GM08714 (cell line): ENCODE results near the gene MYO3B.
A peak's percentile ranks its signal among the peaks of the same experiment; 100 is the strongest.

Experiments used
- H3K4me3 ChIP-seq: fragments of 200-500 bp; sonication (Bioruptor generic); 2 replicates; pipeline ENCODE4 v1.5.1; 2014; ENCODE audit warnings: mild to moderate bottlenecking, low read length, inconsistent platforms
- ZNF274 ChIP-seq: IDR thresholded peaks from 2 replicates; pipeline ENCODE4 v1.6.1; 2012; ENCODE audit warnings: mild to moderate bottlenecking, low read depth, low read length

Gene MYO3B

DNA sequence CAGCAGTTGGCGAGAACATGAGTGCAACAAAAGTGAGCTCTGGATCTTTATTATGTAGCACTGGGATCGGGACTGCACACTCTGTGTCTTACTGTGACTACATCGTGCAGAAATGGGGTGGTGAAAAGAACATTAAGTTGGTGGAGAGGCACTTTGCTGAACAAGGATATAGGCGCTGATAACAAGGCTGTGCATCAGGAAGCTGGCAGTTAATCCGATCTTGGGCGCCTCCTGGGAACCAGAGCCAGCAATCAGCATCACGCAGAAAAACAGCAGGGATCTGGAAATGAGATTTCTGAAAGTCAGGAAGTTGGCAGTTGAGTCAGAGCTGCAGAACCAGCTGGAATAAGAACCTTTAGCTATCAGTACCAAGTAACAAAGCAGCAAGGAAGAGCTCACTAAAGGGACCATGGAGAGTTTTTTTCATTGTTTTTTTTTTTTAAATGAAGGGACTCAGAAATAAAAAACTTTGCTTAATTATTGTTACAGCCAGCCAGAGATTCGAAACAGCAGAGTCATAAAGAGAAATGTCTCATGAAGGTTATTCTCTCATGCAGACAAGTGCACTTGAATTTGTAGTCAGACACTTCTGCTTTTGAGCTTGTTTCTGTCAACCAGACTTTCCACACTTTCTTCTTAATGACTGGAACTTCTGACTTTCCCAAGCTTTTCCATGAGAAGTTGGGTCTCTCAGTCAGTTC, 22.8 kb upstream of the MYO3B start:
- no peak overlapping the region for H3K4me3 ChIP-seq
- no peak for TF ChIP-seq ZNF274

GRCh38 chr2:170155723-170156253, 22.2 kb upstream of the MYO3B start:
- H3K4me3 ChIP-seq: no peak overlapping the region
- TF ChIP-seq ZNF274: no peak

- no peak for TF ChIP-seq ZNF274
- H3K4me3 ChIP-seq: no peak overlapping the region
These were observed 21.4 kb upstream of the MYO3B start for GRCh38 chr2:170156592-170156991.

DNA sequence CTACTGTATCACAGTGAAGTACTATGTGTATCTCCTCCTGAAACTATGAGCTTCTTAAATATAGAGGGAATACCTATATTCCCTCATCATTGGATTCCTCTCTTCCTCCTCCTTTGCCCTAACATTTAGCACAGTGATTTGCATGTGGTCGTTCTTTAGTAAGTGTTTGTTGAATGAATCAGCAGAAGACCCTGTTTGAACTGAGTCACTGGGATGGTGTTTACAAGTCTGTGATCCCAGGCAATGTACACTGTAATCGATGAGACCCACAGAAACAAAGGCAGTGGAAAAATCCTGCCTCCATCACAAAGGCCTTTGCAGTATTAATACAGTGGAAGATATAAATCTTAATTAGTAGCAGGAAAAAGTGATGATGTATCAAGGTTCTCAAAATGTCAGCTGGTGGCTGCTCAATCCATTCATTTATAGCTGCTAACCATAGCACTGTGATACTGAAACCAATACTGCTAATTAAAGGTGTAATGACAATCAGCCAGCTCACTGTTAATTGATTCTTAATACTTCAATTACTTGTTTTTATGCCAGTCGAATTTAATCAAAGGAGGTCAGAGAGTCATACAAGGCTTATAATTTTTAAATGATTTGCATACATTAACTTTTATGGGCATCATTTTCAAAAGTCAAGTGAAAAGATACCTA, 20.8 kb upstream of the MYO3B start:
- no peak for TF ChIP-seq ZNF274
- no peak overlapping the region for H3K4me3 ChIP-seq

- H3K4me3 ChIP-seq: no peak overlapping the region
- no peak for TF ChIP-seq ZNF274
These were observed 18.9 kb upstream of the MYO3B start for GRCh38 chr2:170159060-170159459.

DNA sequence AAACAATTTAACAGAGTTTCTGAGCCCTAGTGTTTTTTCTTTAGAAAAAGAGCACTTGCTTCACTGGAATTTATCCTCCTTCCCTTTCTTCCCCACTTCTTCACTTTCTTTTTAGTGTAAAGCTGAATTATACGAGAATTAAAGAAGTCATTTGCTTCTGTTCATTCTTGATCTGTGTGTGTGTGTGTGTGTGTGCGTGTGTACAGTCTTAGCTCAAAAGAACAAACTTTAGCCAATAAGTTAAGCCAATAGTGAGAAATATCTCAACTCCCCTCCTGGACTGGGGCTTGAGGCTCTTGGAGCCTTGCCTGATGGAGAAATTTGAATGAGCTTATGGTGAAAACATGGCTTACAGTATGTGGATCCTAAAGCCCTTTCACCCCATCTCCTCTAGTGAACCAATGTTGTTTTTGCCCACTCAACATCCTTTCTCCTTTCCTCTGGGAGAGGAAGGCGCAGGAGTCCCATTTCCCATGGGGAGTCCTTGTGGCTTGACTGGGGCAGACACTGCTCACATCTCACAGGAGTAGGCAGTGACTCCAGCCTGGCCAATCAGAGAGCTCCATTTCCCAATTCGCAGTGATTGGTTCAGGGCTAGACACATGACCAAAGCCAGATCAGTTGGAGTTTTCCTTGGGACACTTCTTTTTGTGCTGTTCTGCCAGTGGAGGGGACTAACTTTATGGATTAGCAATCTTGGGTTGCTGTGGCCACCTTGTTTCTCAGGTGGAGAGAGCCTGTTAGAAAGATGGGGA, 16.3 kb upstream of the MYO3B start:
- no peak for TF ChIP-seq ZNF274
- no peak overlapping the region for H3K4me3 ChIP-seq

DNA sequence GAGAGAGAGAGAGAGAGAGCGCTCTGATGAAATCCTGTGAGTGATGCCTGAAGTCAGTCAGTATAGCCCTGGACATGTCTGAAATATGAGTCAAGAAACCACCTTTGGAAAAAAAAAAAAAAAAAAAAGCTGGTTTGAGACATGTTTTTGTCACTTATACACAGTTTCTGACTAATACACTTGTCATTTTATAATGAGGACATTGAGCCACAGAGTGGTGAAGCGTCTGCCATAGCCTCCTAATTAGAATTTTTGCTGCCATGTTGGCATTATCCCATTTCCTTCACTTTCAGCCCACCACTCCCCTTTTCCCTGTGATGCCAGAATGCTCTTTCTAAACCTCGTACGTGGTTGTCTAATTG, 15.7 kb upstream of the MYO3B start:
- no peak for TF ChIP-seq ZNF274
- H3K4me3 ChIP-seq: no peak overlapping the region

GRCh38 chr2:170163411-170164065, 14.4 kb upstream of the MYO3B start:
- H3K4me3 ChIP-seq: no peak overlapping the region
- TF ChIP-seq ZNF274: no peak

DNA sequence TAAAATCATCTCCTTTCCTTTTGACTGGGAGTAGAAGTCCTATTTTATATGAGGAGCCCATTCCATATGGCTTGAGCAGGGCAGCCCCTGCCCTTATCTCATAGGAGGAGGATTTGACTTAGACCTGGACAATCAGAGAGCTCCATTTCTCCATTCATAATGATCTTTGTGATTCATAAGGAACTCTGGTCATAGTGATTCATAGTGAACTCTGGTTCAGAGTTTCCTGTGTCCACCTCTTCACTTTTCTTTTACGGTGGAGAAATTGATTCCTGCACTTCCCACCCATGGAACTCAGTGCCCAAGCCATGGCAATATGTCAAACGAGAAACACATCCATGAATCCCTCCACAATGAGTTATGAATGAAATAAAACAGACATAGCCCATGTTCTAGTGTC, 12.8 kb upstream of the MYO3B start:
- no peak for TF ChIP-seq ZNF274

GRCh38 chr2:170166735-170167134, 11.2 kb upstream of the MYO3B start:
- no peak for TF ChIP-seq ZNF274
- no peak overlapping the region for H3K4me3 ChIP-seq

More for the DNA sequence above, 12.8 kb upstream of the MYO3B start:
- no peak overlapping the region for H3K4me3 ChIP-seq

DNA sequence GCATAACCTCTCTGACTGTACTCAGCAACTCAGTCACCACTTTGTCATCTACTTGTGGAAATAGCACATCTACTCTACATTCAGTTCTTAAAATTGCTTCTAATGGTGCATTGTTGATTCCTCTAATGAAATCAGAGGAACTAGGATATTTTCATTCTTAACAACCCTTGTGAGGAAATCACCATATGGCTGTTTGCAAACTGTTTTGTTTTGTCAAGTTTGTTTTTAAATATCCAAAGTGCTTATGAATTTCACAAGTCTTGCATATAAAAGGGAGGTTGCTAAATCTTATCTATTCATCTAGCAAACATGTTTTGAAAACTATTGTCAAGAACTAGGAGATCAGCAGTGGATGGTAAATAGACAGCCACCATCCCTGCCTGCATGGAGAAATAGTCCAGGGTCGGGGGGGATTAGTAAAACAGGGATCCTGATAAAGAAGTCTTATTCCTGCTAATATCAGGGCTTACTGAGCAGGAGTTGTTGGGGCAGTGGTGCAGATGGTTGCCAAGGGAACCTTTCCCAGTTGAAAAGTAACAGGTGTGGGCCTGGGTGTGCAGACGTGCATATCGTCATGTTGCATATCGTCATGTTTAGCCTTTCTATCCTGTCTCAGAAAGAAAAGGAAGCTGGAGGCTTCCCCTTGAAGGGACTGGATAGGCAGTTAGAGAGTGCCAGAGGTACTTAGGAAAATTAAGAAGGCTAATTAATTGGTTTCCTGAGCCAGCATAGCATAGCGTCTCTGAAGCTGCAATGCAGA, 7.5 kb upstream of the MYO3B start:
- H3K4me3 ChIP-seq: no peak overlapping the region
- TF ChIP-seq ZNF274: no peak

DNA sequence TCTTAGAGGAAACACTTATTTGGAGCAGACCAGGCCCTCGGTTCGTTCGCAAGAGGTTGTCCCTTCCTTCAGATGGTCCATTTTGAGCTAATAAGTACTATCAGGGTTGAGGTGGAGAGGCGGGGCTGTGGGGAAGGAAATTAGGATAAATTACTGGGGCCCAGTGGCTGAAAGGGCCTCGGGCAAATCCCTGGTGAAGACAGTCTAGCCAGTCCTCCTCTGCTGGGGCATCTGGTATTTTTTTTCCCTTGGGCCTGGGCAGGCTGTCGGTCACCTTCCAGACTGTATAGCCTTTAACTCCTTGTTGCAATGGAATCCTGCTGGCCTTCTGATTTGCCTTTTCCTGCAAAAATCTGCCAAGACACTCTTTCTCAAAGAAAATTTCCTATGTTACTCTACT, 1.7 kb upstream of the MYO3B start:
- no peak for TF ChIP-seq ZNF274
- no peak overlapping the region for H3K4me3 ChIP-seq

DNA sequence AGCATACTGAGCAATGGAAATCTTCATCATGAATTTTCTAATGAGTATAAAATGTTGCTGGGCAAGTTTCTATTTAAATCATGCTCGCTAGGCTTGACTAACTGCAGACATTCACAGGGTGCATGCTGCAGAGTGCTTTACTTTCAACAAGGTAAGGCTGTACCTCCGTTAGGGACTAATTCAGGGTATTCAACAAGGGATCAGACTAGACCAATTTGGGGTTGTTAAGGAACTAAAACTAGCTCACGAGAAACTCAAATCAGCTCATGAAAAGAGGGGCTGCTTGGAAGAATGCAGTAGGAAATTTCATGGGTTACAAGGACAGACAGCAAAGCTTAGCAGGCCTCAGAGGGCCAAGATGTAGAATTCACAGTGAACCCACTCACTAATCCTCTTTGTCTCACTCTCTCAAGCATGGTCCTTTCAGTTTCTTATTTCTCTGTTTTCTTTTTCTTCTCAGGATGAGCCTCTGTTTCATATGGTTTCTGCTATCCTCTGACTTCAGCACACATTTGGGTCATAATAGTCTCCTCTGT, 2.2 kb downstream of the MYO3B start:
- H3K4me3 ChIP-seq: peak overlapping the region; percentile 61; the same call in 1 of the 2 replicates
- no peak for TF ChIP-seq ZNF274
